K562 treated with DMSO at 1 percent for 48 hours (cell line): ENCODE data around the gene SULT2A1. TPM values are rescaled to one million over a fixed set of nuclear protein-coding genes. Genes with fewer than 3 reads are reported as not detected.

Experiments
- total RNA-seq: library from RNA; unstranded; fragments of 300-600 nt; gene quantifications from 2 replicates; pipeline ENCODE4 v1.2.3, GENCODE V29; 2022; ENCODE audit warnings: low replicate concordance; ENCODE audit errors: extremely low read depth

The SULT2A1 gene, protein sequence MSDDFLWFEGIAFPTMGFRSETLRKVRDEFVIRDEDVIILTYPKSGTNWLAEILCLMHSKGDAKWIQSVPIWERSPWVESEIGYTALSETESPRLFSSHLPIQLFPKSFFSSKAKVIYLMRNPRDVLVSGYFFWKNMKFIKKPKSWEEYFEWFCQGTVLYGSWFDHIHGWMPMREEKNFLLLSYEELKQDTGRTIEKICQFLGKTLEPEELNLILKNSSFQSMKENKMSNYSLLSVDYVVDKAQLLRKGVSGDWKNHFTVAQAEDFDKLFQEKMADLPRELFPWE
- not detected in 2 replicates for total RNA-seq

DNA sequence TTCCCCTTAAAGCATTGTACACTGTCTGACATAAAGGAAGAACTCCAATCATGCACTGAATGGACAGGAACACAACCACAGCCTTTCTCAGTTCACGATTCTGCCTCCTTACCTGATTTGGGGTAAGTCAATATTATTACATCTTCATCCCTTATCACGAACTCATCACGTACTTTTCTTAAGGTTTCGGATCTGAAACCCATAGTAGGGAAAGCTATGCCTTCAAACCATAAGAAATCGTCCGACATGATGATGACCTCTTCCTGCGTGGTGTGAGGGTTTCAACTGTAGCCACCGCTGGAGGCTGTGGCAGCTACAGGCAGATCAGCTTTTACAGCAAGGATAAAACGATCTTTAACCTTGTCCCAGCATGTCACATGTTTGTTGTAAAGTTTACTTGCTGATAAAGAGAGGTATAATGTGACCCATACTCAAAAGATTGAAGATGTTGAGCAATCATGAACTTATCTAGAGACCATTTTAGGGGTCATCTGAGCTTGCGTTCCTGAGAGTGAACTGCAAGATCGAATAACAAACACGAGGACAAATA is at the start of gene SULT2A1:
Gene SULT2A1 (minus strand): TSS at position 306 of the 550 bp plus-strand sequence. CDS start 58 bp downstream, at position 248.

DNA sequence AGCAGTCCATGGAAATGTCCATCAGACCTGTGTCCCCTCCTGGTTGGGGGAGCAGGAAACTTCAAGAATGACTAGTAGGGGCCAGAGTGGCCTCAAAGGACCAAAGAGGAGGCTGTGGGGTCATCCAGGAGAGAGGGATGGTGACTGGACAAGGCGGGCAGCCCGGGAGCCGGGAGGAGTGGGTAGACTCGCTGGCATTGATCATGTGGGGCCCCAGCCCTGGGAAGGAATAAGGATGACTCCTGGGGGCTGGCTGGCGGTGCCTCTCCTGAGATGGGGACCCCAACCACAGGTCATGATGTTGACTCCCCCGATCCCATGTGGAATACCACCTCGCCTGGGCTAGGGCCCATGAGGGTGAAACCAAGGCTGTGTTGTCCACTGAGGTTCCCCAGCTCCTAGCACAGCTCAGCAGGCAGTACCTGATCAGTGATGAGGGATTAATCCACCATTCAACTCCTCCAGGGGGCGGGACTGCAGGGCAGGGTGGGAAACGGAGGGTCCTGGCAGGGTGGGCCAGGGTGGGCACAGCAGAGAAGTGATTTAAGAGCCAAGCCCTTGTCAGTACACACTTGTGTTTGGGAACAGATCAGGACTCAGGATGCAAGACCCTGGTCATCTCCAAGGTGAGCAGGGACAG is 27.3 kb downstream of the SULT2A1 start, which contains the start of gene TPRX2:
Gene TPRX2 (plus strand): TSS at position 590 of the 640 bp plus-strand sequence. CDS start 12 bp downstream, at position 602.

DNA sequence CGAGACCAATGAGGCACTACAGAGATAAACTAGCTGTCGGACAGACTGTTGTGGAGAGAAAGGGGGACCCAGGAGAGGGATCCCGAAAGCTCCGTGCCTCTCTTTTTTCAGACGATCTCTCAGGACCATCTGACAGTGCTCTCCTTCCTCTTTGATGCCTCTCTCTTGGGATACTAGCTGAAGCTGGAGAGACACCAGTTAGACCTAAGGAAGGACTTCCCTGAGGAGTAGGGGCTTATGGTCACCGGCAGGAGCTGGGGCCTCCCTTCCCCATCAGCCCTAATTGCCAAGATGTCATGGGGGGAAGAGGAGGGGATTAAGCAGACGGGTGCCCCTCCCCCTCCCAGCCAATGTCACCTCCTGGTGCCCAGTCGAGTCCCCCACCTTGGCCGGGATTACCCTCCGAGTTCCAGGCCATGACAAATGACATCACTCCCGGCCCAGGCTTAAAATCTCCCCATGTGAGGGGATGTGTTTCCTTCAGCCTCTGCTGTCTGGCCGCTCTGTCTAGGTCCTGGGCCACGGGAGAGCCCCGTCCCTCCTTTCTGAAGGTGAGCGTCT is 64.6 kb downstream of the SULT2A1 start, which contains the start of gene CRX:
Gene CRX (plus strand): TSS at position 478 of the 561 bp plus-strand sequence. CDS start 12,507 bp downstream, outside the sequence.

Other genes with a start within 250 kb of the SULT2A1 start
- 102 TPM in 1 of 2 replicates, not detected in the other for gene EHD2, start 172.9 kb downstream of the SULT2A1 start, total RNA-seq
- gene NOP53, start 140.8 kb downstream of the SULT2A1 start, total RNA-seq, result 967 and 1,406 TPM in 2 replicates
- gene SELENOW, start 107.6 kb downstream of the SULT2A1 start, total RNA-seq, result not detected in 2 replicates
- not detected in 2 replicates for gene TPRX1, start 81.8 kb downstream of the SULT2A1 start, total RNA-seq
- gene CRX, start 64.4 kb downstream of the SULT2A1 start, total RNA-seq, result not detected in 2 replicates
- gene TPRX2, start 27.1 kb downstream of the SULT2A1 start, total RNA-seq, result not detected in 2 replicates
- not detected in 2 replicates for gene BSPH1, start 105.9 kb upstream of the SULT2A1 start, total RNA-seq
- gene ELSPBP1, start 108.3 kb upstream of the SULT2A1 start, total RNA-seq, result not detected in 2 replicates
- gene CABP5, start 157.8 kb upstream of the SULT2A1 start, total RNA-seq, result not detected in 2 replicates
- gene PLA2G4C, start 224.5 kb upstream of the SULT2A1 start, total RNA-seq, result not detected in 2 replicates